ENCODE data around the gene TRPV3.

GRCh38 chr17:3513305-3514035, 44.1 kb downstream of the TRPV3 start:
- TF ChIP-seq, protein P1, sequence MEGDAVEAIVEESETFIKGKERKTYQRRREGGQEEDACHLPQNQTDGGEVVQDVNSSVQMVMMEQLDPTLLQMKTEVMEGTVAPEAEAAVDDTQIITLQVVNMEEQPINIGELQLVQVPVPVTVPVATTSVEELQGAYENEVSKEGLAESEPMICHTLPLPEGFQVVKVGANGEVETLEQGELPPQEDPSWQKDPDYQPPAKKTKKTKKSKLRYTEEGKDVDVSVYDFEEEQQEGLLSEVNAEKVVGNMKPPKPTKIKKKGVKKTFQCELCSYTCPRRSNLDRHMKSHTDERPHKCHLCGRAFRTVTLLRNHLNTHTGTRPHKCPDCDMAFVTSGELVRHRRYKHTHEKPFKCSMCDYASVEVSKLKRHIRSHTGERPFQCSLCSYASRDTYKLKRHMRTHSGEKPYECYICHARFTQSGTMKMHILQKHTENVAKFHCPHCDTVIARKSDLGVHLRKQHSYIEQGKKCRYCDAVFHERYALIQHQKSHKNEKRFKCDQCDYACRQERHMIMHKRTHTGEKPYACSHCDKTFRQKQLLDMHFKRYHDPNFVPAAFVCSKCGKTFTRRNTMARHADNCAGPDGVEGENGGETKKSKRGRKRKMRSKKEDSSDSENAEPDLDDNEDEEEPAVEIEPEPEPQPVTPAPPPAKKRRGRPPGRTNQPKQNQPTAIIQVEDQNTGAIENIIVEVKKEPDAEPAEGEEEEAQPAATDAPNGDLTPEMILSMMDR (optimal IDR thresholded peaks at IDR 0.05 in 1 of 3, IDR thresholded peaks at IDR 0.05 in 1 of 3, conservative IDR thresholded peaks at IDR 0.05 in 1 of 3; ENCODE audit: extremely low read depth in 1 of 3, insufficient read depth in 2 of 3, low read length in 3 of 3), result no peak
- no peak for TF ChIP-seq EZH2 (IDR thresholded peaks at IDR 0.05; ENCODE audit: low read length)

Measured in keratinocyte (primary cell).